SH-SY5Y (cell line): ENCODE results near the gene FOXP1.

Experiments
- GATA2 ChIP-seq: IDR thresholded peaks from 2 replicates; pipeline ENCODE4 v1.6.1; 2011; ENCODE audit warnings: mild to moderate bottlenecking, low read depth, low read length
- GATA3 ChIP-seq: IDR thresholded peaks from 2 replicates; pipeline ENCODE4 v1.6.1; 2011; ENCODE audit warnings: low read depth, mild to moderate bottlenecking, low read length, moderate library complexity

The FOXP1 gene

GRCh38 chr3:71191031-71191482 lies 392.5 kb downstream of the FOXP1 start:
- TF ChIP-seq GATA3, result no peak
- TF ChIP-seq GATA2, result no peak

GRCh38 chr3:71189480-71189879 lies 394.0 kb downstream of the FOXP1 start:
- TF ChIP-seq GATA3, result no peak
- TF ChIP-seq GATA2, result no peak

- TF ChIP-seq GATA2, result no peak
- TF ChIP-seq GATA3, result no peak
Measured at GRCh38 chr3:71187715-71188114, 395.8 kb downstream of the FOXP1 start.

GRCh38 chr3:71186801-71187200 lies 396.7 kb downstream of the FOXP1 start:
- TF ChIP-seq GATA2 (no peak), GATA3 (no peak)

GRCh38 chr3:71185733-71186455 lies 397.6 kb downstream of the FOXP1 start:
- TF ChIP-seq GATA3 (no peak), GATA2 (no peak)

GRCh38 chr3:71184252-71184651 lies 399.3 kb downstream of the FOXP1 start:
- TF ChIP-seq GATA3 (no peak), GATA2 (no peak)

- TF ChIP-seq GATA3, result no peak
- TF ChIP-seq GATA2, result no peak
Measured at GRCh38 chr3:71183549-71183948, 400.0 kb downstream of the FOXP1 start.

- no peak for TF ChIP-seq GATA2
- TF ChIP-seq GATA3, result no peak
Measured at GRCh38 chr3:71180524-71180923, 403.0 kb downstream of the FOXP1 start.

GRCh38 chr3:71177375-71177774 lies 406.2 kb downstream of the FOXP1 start:
- TF ChIP-seq GATA3 (no peak), GATA2 (no peak)

GRCh38 chr3:71176366-71176765 lies 407.2 kb downstream of the FOXP1 start:
- TF ChIP-seq GATA2 (no peak), GATA3 (no peak)

- TF ChIP-seq GATA3, result no peak
- TF ChIP-seq GATA2, result no peak
Measured at GRCh38 chr3:71175691-71176365, 407.7 kb downstream of the FOXP1 start.

- TF ChIP-seq GATA2, result no peak
- no peak for TF ChIP-seq GATA3
Measured at GRCh38 chr3:71172951-71173350, 410.6 kb downstream of the FOXP1 start.

- TF ChIP-seq GATA3 (no peak), GATA2 (no peak)
Measured at GRCh38 chr3:71172189-71172588, 411.3 kb downstream of the FOXP1 start.

GRCh38 chr3:71171247-71171646 lies 412.3 kb downstream of the FOXP1 start:
- TF ChIP-seq GATA2 (no peak), GATA3 (no peak)

GRCh38 chr3:71168880-71169411 lies 414.6 kb downstream of the FOXP1 start:
- TF ChIP-seq GATA2, result no peak; the same call in 1 of the 2 replicates
- TF ChIP-seq GATA3, result no peak
